ENCODE measurements around the gene THEMIS.

Gene THEMIS

DNA sequence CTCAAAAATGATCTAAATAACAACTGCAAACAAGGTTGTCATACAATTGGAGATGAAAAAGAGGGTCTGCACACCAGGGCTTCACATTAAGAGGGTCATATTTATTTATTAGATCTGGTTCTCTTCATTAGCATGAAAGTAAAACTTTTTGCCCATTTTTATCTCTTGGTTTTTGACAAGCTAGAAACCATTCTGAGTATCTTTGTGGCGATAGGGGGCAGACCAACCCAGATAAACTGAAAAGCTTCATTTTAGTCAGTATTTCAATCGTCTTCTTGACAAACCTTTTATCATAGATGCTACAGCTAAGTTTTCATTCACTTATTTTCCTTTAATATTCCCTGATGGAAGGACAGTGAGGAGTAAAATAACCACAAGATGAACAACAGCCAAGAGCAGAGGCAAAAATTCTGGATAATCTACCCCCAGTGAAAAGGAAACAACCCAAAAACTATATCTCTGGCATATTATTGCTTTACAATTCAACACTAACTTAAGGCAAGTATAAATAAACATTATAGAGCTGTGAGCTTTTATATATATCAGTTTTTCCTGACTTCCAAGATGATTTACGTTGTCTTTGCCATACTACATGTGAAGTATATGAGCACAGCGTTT is 45.2 kb downstream of the THEMIS start:
- DNase-seq, result peak; percentile 26

DNA sequence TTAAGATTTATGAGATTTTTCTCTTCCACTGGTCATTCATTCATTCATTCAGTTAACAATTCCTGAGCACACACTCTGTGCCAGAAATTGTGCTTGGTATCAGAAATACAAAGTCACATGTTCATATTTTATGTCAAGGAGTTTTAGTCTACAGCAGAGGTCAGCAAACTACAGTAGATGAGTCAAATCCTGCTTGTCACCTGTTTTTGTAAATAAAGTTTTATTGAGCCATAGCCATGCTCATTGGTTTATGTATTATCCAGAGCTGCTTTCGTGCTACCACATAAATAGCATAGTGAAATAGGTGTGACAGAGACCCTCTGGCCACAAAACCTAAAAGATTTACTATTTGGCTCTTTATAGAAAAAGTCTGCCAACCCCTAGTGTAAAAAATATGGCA is 46.8 kb downstream of the THEMIS start:
- no peak for DNase-seq

GRCh38 chr6:127851197-127851596 is 49.7 kb downstream of the THEMIS start:
- DNase-seq, result no peak

DNA sequence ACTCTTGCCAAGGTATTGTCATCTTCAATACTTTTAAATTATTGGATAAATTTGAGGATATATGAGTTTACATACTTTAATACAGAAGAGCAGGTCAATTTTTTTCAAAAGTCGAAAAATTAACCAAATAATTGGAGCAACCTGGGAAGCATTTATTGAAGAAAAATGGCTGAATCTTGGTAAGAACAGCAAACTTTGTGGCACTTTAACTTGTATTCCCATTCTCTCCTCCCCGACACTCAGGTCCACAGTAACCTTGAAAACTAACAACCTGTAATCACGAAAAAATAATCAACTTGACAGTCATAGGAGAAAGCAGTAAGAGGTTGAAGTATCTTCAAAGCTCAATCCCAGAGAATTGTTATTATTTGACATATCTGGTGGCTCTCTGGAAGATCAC is 55.6 kb downstream of the THEMIS start:
- no peak for DNase-seq

GRCh38 chr6:127844529-127844928 is 56.3 kb downstream of the THEMIS start:
- no peak for DNase-seq

GRCh38 chr6:127843582-127843981 is 57.3 kb downstream of the THEMIS start:
- DNase-seq, result no peak

GRCh38 chr6:127842562-127842961 is 58.3 kb downstream of the THEMIS start:
- DNase-seq, result no peak

DNA sequence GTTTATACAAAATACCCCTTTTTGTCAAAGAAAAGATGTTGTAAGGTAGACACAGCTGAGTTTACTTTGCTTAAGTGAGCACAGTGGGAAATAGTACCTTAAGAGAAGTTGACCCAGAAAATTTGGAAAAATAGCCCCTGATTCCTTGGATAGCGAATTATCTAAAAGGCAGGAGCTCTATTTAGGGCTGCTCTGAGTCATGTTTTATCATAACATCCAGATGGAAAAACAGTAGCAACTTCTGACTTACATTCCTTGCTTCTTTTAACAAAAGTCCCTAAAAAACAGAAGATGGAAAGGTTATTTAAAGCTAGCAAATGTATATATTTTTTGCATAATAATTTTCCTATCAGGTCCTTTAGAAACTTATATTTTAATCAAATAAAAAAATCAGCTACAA is 59.0 kb downstream of the THEMIS start:
- no peak for DNase-seq

DNA sequence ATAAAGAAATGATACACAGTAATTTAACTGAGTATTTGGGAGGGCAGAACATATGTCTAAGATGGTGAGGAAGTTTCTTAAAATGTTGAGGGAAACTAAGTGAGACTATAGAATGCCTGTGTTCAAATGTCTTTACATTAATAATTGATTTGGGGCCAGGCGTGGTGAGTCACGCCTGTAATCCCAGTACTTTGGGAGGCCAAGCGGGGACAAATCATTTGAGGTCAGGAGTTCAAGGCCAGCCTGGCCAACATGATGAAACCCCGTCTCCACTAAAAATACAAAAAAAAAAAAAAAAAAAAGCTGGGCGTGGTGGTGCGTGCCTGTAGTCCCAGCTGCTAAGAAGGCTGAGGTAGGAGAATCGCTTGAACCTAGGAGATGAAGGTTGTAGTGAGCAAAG is 66.7 kb downstream of the THEMIS start:
- no peak for DNase-seq

- no peak for DNase-seq
Measured at GRCh38 chr6:127833336-127833735, 67.5 kb downstream of the THEMIS start.

GRCh38 chr6:127832381-127832780 is 68.5 kb downstream of the THEMIS start:
- DNase-seq, result no peak

GRCh38 chr6:127824061-127824460 is 76.8 kb downstream of the THEMIS start:
- no peak for DNase-seq

DNA sequence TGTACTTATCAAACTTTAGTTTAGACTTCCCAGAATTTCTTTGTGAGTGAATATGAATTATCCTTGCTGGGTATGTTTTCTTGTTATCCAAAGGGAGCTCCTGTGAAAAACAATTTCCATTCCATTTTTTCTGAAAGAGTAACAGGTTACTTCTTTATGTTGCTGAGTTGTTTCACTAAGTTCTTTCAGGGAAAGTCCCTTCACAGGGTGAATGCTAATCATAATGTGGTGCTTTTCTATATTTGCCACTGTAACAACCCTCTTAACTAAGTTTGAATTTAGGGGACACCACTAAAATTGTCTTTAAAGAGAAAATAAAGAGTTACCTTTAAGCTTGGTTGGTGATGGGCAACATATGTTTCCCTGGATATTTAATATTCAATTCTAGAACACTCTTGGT is 79.4 kb downstream of the THEMIS start:
- no peak for DNase-seq

GRCh38 chr6:127818149-127818548 is 82.7 kb downstream of the THEMIS start:
- no peak for DNase-seq

DNA sequence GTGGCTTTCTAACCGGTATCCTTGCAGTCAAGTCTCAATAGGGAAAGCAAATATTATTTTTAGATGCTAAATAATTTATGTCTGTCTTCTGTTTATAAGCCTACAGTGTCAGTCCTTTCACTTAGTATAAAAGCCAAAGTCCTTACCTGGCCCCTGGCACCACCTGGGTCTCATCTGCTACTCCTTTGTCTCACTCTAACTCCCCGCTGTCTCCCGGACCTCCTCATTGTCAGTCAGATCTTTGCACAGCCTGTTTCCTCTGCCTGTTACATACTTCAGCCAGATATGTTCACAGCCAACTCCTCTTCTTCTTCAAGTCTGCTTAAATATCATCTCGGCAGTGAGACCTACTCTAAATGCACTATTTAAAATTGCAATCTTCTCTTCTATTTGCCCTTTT is 84.2 kb downstream of the THEMIS start:
- no peak for DNase-seq

- DNase-seq, result no peak
Measured at GRCh38 chr6:127813699-127814027, 87.2 kb downstream of the THEMIS start.

DNA sequence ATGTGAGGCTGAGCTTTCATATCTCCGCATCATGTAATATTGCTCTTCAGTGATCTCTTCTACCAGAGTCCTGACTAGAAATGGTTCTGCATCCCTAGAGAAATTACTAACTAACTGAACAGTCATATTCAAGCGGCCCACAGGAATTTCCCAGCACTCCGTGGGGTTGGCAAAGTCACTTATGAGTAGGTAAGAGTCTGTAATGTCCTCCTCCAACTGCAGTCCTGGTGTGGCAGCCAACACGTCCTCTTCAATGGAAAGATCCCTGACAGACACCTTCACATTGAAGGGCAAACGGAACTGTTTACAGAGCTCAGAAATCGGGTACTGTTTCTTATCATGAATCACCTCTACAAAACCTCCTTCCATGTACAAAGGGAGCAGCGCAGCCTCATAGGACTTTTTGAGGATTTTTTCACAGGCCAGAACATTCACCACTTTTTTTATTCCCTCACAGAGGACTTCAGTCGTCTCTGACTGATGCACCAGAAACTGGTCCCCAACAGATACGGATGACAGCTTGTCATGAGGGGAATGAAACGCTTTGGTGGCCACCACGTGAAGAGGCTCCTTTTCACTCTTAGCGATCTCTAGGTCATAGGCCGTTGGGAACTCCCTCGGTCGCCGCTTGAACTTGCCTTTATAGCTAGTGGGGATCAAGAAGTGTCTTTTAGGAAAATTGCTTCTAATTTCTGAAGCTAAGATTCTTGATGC is 87.7 kb downstream of the THEMIS start:
- no peak for DNase-seq

DNA sequence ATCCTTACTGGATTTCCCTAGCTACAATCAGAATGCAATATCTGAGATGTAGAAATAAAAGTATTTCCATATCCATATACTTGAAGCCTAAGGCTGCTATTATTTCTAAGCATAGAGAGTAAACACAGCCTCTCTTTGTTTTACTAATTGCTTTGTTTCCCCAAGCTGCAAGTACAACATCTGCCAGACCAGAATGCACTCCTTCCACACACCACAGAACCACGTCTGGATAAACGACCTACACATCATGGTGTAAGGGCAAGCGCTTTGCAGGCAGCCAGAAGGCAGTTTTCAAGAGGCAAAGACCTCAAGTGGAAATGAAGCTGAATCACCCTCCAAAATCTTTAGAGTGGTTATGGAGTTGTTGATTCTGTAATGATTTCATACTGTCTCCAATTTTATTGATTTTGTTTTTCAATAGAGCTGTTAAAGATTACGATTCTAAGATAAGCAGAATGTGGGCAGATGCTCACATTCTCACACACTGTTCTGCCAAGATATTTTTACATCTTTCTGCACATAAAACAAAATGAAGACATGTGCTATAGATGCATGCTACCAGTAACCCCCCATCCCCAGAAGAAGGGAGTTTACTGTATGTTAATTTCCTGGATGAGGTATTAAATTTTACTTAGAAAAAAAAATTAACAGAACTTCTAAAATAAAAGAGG is 88.8 kb downstream of the THEMIS start:
- DNase-seq, result no peak

- no peak for DNase-seq
Measured at GRCh38 chr6:127807806-127808517, 92.9 kb downstream of the THEMIS start.

DNA sequence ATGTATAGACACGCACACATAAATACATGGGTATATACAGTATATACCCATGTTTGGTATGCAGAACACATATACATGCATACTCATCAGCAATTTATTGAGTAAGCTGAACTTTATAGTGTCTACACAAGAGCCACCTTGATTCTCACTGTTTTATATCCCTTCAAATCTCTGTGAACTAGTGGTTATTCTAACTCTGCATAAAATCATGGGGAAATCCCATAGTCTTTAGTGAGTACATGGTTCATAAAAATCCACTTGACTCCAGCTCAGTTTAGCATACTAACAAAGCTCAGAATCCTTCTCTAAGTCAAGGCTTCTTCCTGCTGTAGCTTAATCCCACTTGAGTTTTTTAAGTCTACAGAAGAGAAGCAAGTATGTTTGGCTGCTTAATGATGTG is 104.1 kb downstream of the THEMIS start:
- no peak for DNase-seq

DNA sequence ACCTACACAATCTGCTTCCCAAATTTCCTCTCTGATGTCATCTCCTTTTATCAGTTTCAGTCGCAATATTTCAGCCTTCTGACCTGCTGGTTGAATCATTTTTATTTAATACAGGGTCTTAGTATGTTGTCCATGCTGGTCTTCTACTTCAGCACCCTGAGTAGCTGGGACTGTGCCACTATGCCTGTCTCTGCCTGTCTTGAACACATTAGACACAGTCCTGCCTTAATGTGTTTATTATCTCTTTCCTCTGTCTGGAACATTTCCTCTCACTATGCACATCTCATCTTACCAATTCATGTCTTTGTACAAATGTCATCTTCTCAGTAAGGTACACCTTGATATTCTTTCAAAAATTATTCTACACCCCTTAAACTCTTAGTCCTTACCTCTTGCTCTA is 106.5 kb downstream of the THEMIS start:
- DNase-seq, result no peak

DNA sequence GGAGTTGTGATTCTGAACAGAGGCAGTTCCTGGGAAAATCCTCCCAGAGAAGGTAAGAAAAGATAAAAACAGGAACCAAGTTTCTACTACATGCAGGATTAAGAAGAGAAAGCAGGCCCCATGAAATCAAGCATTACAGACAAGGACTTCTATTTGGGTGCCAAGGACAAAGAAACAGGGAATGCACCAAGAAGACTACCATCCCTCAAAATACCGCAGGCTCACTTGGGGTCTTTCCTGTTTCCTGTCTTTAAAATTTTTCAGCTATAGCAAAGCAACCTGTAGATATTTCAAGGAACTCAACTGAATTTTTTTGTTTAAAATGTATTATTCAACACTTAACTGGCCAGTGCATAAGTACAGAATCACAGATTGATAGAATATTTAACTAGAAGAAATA is 107.5 kb downstream of the THEMIS start:
- DNase-seq, result no peak

- DNase-seq, result no peak
Measured at GRCh38 chr6:127792616-127793015, 108.2 kb downstream of the THEMIS start.
